ENCODE data around the gene PRKG1. TPM values are rescaled to one million over a fixed set of nuclear protein-coding genes. Genes with fewer than 3 reads are reported as not detected.

Gene PRKG1
- polyA plus RNA-seq, 1 donor: 12.0 TPM

DNA sequence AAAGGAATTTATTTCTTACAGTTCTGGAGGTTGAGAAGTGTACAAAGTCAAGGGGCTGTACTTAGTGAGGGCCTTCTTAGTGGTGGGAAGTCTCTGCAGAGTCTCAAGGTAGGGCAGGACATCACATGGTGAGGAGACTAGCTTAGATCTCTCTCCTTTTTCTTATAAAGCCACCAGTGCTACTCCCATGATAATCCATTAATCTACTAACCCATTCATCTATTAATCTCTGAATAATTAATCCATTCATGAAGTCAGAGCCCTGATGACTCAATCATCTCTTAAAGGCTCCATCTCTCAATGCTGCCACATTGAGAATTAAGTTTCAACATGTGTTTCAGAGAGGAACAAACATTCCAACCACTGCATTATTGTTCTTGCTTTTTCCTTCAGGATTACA lies 689.5 kb downstream of the PRKG1 start:
- Histone ChIP-seq H3K36me3 (ENCODE audit: control insufficient read depth, insufficient read depth, low read length) (no peaks in the 10 kb centered on the region), H3K4me3 (ENCODE audit: low read length) (no peak overlapping the region), H3K4me1 (ENCODE audit: control insufficient read depth, insufficient read depth, low read length) (no peaks in the 10 kb centered on the region), H3K9me3 (ENCODE audit: control insufficient read depth, low read depth, low read length) (no peaks in the 10 kb centered on the region), H3K27ac (ENCODE audit: low read length) (no peak overlapping the region), H3K27me3 (ENCODE audit: control insufficient read depth, insufficient read depth, low read length) (no peaks in the 10 kb centered on the region)
- no peak for DNase-seq

- H3K4me3 ChIP-seq (ENCODE audit: low read length): no peak overlapping the region
- no peaks in the 10 kb centered on the region for H3K4me1 ChIP-seq (ENCODE audit: control insufficient read depth, insufficient read depth, low read length)
- no peaks in the 10 kb centered on the region for H3K27me3 ChIP-seq (ENCODE audit: control insufficient read depth, insufficient read depth, low read length)
- H3K36me3 ChIP-seq (ENCODE audit: control insufficient read depth, insufficient read depth, low read length): no peaks in the 10 kb centered on the region
- DNase-seq: no peak
- H3K9me3 ChIP-seq (ENCODE audit: control insufficient read depth, low read depth, low read length): no peaks in the 10 kb centered on the region
- WGBS (ENCODE audit: insufficient coverage, low lambda C conversion rate): no CpG with 5 or more reads among the region's 1 CpG
- H3K27ac ChIP-seq (ENCODE audit: low read length): no peak overlapping the region
These were observed 691.1 kb downstream of the PRKG1 start for GRCh38 chr10:51765284-51765971.

- Histone ChIP-seq H3K27ac (ENCODE audit: low read length) (no peak overlapping the region), H3K9me3 (ENCODE audit: control insufficient read depth, low read depth, low read length) (no peaks in the 10 kb centered on the region), H3K4me3 (ENCODE audit: low read length) (no peak overlapping the region), H3K27me3 (ENCODE audit: control insufficient read depth, insufficient read depth, low read length) (no peaks in the 10 kb centered on the region), H3K4me1 (ENCODE audit: control insufficient read depth, insufficient read depth, low read length) (no peaks in the 10 kb centered on the region), H3K36me3 (ENCODE audit: control insufficient read depth, insufficient read depth, low read length) (no peaks in the 10 kb centered on the region)
- WGBS (ENCODE audit: insufficient coverage, low lambda C conversion rate): no CpG with 5 or more reads among the region's 3 CpGs
- no peak for DNase-seq
These were observed 692.3 kb downstream of the PRKG1 start for GRCh38 chr10:51766423-51767102.

DNA sequence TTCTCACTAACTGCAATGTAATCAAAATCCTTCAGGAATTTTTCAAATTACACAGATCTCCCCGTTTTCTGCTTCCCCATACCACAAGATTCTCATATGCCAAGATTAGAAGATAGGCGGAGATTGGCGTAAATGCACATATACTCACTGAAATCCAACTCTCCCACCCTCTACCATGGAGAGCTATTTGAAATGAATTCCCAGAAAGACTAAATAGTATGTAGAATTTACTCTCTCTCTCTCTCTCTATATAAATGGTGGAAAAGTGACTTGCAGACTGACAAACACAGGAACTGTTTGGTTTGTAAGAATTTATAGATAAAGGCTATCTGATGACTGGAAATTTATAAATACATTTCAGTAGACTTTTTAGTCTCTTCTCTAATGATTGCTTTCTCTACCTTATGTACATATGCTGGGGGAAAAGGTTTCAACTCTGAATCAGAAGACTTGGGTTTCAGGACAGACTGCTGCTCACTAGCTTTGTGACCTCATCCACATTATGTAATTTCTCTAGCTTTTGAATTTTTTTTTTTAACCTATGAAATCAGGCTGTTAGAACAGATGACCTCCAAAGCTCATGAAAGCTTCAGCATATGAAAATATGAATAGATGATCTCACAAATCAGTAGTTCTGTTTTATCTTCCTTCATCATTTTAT lies 692.9 kb downstream of the PRKG1 start:
- Histone ChIP-seq H3K36me3 (ENCODE audit: control insufficient read depth, insufficient read depth, low read length) (no peaks in the 10 kb centered on the region), H3K27ac (ENCODE audit: low read length) (no peak overlapping the region), H3K9me3 (ENCODE audit: control insufficient read depth, low read depth, low read length) (no peaks in the 10 kb centered on the region), H3K4me3 (ENCODE audit: low read length) (no peak overlapping the region), H3K27me3 (ENCODE audit: control insufficient read depth, insufficient read depth, low read length) (no peaks in the 10 kb centered on the region), H3K4me1 (ENCODE audit: control insufficient read depth, insufficient read depth, low read length) (no peaks in the 10 kb centered on the region)
- WGBS (ENCODE audit: insufficient coverage, low lambda C conversion rate): 100% methylated on average over 1 of the region's 3 CpGs
- no peak for DNase-seq

DNA sequence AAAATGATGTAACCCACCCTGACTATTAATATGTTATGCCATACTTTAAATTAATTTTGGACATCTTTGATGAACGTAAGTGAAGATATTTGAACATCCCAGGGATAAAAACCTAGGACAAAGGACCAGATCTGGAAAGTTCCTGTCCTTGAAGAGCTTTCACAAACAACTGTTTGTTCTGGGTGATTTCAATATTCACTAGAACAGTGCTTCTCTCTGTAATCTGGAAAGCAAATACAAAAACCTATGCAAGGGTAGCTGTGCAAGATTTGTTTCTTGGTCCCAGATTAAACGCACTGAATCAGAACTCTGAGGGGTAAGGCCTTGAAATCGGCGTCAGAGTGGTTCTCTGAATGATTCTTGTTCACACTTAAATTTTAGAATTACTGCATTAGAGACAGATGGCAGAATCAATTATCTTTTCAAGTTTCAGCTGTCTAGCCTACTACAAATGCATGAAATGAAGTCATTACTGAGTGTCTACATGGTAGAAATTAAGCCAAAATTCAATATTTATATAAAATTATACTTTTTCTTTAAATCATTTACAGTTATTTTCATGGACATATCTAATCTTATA lies 694.7 kb downstream of the PRKG1 start:
- H3K4me1 ChIP-seq (ENCODE audit: control insufficient read depth, insufficient read depth, low read length): no peaks in the 10 kb centered on the region
- H3K27me3 ChIP-seq (ENCODE audit: control insufficient read depth, insufficient read depth, low read length): no peaks in the 10 kb centered on the region
- WGBS (ENCODE audit: insufficient coverage, low lambda C conversion rate): 89% methylated on average over 3 of the region's 4 CpGs
- no peak overlapping the region for H3K4me3 ChIP-seq (ENCODE audit: low read length)
- H3K27ac ChIP-seq (ENCODE audit: low read length): no peak overlapping the region
- H3K36me3 ChIP-seq (ENCODE audit: control insufficient read depth, insufficient read depth, low read length): no peaks in the 10 kb centered on the region
- H3K9me3 ChIP-seq (ENCODE audit: control insufficient read depth, low read depth, low read length): no peaks in the 10 kb centered on the region
- DNase-seq: no peak

DNA sequence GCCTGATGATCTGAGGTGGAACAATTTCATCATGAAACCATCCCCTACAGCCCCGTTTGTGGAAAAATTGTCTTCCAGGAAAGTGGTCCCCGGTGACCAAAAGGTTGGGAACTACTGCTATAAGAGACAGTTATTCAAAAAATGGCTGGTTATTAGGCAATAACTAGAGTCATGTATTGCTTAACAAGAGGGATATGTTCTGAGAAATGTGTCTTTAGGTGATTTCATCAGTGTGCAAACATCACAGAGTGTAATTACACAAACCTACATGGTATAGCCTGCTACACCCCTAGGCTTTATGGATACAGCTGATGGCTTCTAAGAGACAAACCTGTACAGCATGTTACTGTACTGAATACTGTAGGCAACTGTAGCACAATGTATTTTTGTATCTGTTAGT lies 696.4 kb downstream of the PRKG1 start:
- 80% methylated on average over 1 of the region's 2 CpGs for WGBS (ENCODE audit: insufficient coverage, low lambda C conversion rate)

DNA sequence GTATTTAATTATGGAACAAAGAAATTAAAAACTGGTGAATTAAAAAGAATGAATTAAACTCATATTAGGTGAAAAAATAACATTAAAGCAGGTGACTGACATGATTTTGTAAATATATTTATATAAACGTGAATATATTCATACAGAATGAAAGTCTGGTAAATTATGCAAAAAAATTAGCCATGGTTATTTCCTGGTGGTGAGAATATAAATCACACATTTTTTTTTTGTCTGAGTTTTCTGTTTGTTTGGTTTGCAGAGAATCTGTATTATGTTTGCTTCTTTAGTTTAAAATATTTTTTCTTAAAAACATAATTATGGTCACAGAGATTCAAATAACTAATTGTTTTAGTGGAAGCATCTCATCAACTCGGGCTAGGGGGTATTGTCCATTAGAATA lies 698.1 kb downstream of the PRKG1 start:
- no peaks in the 10 kb centered on the region for H3K9me3 ChIP-seq (ENCODE audit: control insufficient read depth, low read depth, low read length)
- no peaks in the 10 kb centered on the region for H3K27me3 ChIP-seq (ENCODE audit: control insufficient read depth, insufficient read depth, low read length)
- 80% methylated on average over 1 of the region's 2 CpGs for WGBS (ENCODE audit: insufficient coverage, low lambda C conversion rate)
- H3K27ac ChIP-seq (ENCODE audit: low read length): no peak overlapping the region
- no peaks in the 10 kb centered on the region for H3K4me1 ChIP-seq (ENCODE audit: control insufficient read depth, insufficient read depth, low read length)
- DNase-seq: no peak
- H3K36me3 ChIP-seq (ENCODE audit: control insufficient read depth, insufficient read depth, low read length): no peaks in the 10 kb centered on the region
- no peak overlapping the region for H3K4me3 ChIP-seq (ENCODE audit: low read length)

More for the DNA sequence above, 696.4 kb downstream of the PRKG1 start:
- Histone ChIP-seq H3K27ac (ENCODE audit: low read length) (no peak overlapping the region), H3K4me1 (ENCODE audit: control insufficient read depth, insufficient read depth, low read length) (no peaks in the 10 kb centered on the region), H3K4me3 (ENCODE audit: low read length) (no peak overlapping the region), H3K27me3 (ENCODE audit: control insufficient read depth, insufficient read depth, low read length) (no peaks in the 10 kb centered on the region), H3K36me3 (ENCODE audit: control insufficient read depth, insufficient read depth, low read length) (no peaks in the 10 kb centered on the region), H3K9me3 (ENCODE audit: control insufficient read depth, low read depth, low read length) (no peaks in the 10 kb centered on the region)
- no peak for DNase-seq

- Histone ChIP-seq H3K27me3 (ENCODE audit: control insufficient read depth, insufficient read depth, low read length) (no peaks in the 10 kb centered on the region), H3K4me1 (ENCODE audit: control insufficient read depth, insufficient read depth, low read length) (no peaks in the 10 kb centered on the region), H3K9me3 (ENCODE audit: control insufficient read depth, low read depth, low read length) (no peaks in the 10 kb centered on the region), H3K4me3 (ENCODE audit: low read length) (no peak overlapping the region), H3K27ac (ENCODE audit: low read length) (no peak overlapping the region), H3K36me3 (ENCODE audit: control insufficient read depth, insufficient read depth, low read length) (no peaks in the 10 kb centered on the region)
- no peak for DNase-seq
These were observed 699.4 kb downstream of the PRKG1 start for GRCh38 chr10:51773681-51774080.

DNA sequence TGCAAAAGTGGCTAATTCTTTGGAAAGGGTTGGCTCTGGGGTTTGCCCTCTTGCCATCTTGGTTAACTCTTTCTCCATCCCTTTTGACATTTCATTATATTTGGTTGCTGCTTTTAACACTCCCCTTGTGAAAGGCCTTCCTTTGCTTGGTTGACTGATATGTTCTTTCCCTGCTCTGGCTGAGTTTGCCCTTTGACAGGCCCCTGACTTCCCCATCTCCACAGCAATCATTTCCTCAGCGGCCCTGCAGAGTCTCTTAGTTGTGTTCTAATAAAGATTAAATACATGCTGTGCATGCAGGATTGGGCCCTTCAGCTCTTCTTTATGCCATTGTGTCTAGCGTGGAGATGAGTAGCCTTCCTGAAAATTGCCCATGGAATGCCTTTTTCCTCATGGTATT lies 709.7 kb downstream of the PRKG1 start:
- DNase-seq: no peak
- WGBS (ENCODE audit: insufficient coverage, low lambda C conversion rate): no CpG with 5 or more reads among the region's 2 CpGs
- no peak overlapping the region for H3K27ac ChIP-seq (ENCODE audit: low read length)
- no peaks in the 10 kb centered on the region for H3K4me1 ChIP-seq (ENCODE audit: control insufficient read depth, insufficient read depth, low read length)
- H3K36me3 ChIP-seq (ENCODE audit: control insufficient read depth, insufficient read depth, low read length): no peaks in the 10 kb centered on the region
- H3K4me3 ChIP-seq (ENCODE audit: low read length): no peak overlapping the region
- H3K27me3 ChIP-seq (ENCODE audit: control insufficient read depth, insufficient read depth, low read length): no peaks in the 10 kb centered on the region
- H3K9me3 ChIP-seq (ENCODE audit: control insufficient read depth, low read depth, low read length): no peaks in the 10 kb centered on the region

DNA sequence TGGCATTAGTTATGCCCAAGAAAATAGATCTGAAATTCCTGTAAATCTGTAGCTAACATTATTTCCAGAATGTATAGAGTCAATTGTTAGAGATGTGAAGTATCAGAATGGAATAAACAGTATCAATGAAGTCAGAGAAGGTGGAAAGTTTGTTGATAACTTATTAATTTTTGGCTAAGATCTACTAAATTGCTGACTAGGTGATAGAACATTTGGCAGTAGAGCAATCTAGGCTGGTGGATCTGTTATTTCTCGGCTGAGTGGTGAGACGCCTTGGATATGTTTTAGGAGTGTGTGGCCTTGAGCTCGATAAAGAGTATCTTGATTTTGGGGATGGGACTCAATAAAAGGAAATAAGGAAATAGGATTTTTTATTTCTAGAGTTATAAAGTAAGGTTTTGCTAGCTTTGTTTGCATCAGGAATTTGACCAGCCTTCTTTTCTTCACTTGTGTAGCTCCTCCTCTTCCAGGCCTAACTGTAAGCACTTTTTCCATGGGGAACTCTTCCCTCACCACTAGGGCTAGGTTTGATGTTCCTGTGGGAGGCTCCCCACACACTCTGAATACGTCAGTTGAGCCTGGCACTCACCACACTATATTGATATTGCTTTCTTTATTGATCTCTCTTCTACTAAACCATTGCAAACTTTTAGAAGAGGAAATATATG lies 711.9 kb downstream of the PRKG1 start:
- H3K4me3 ChIP-seq (ENCODE audit: low read length): no peak overlapping the region
- no peaks in the 10 kb centered on the region for H3K4me1 ChIP-seq (ENCODE audit: control insufficient read depth, insufficient read depth, low read length)
- H3K27me3 ChIP-seq (ENCODE audit: control insufficient read depth, insufficient read depth, low read length): no peaks in the 10 kb centered on the region
- DNase-seq: no peak
- no peak overlapping the region for H3K27ac ChIP-seq (ENCODE audit: low read length)
- no CpG with 5 or more reads among the region's 4 CpGs for WGBS (ENCODE audit: insufficient coverage, low lambda C conversion rate)
- H3K36me3 ChIP-seq (ENCODE audit: control insufficient read depth, insufficient read depth, low read length): no peaks in the 10 kb centered on the region
- H3K9me3 ChIP-seq (ENCODE audit: control insufficient read depth, low read depth, low read length): no peaks in the 10 kb centered on the region

Measured in large intestine (tissue), 3 donors.